ENCODE results near the gene TRAPPC2L. TPM values are rescaled to one million over a fixed set of nuclear protein-coding genes. Genes with fewer than 3 reads are reported as not detected.

The TRAPPC2L gene
- total and polyA plus RNA-seq, 2 of the 13 experiments (the other 11 are each of a cell fraction or from before 2014, with no cell fraction given), result 96.3 to 107 TPM

GRCh38 chr16:88857728-88858339 is 907 bp downstream of the TRAPPC2L start (continued):
- no peak for TF ChIP-seq HNRNPK (IDR thresholded peaks at IDR 0.05; ENCODE audit: low read depth, low read length, poor library complexity, severe bottlenecking)
- peak; percentile 24; the same call in 1 of the 2 replicates for TF ChIP-seq ZSCAN21 (CRISPR knock-in tag; IDR thresholded peaks at IDR 0.05; ENCODE audit: borderline replicate concordance)
- TF ChIP-seq POLR2AphosphoS2 (IDR thresholded peaks at IDR 0.05; ENCODE audit: low read depth, low read length), result no peak
- peak; percentile 41; the same call in 1 of the 2 replicates for TF ChIP-seq GATAD1 (CRISPR knock-in tag; IDR thresholded peaks at IDR 0.05)
- no peak for TF ChIP-seq CHD4 (IDR thresholded peaks at IDR 0.05; ENCODE audit: borderline replicate concordance, low read length)
- no peak for TF ChIP-seq CSRNP2 (CRISPR knock-in tag; conservative IDR thresholded peaks at IDR 0.05; ENCODE audit: low read depth)
- TF ChIP-seq SAFB2 (CRISPR knock-in tag; IDR thresholded peaks at IDR 0.05; ENCODE audit: borderline replicate concordance, low read depth), result no peak
- no peak for TF ChIP-seq BCLAF1 (IDR thresholded peaks at IDR 0.05)
- TF ChIP-seq ZNF317 (CRISPR knock-in tag; IDR thresholded peaks at IDR 0.05), result 0 out of 2 replicates have a peak, but pooled peaks have one; percentile 6
- TF ChIP-seq ZNF256 (CRISPR knock-in tag; conservative IDR thresholded peaks at IDR 0.05), result 0 out of 2 replicates have a peak, but pooled peaks have one; percentile 26
- TF ChIP-seq BCL6 (CRISPR knock-in tag; IDR thresholded peaks at IDR 0.05), result no peak
- TF ChIP-seq YY1 (IDR thresholded peaks at IDR 0.05; ENCODE audit: insufficient read depth, insufficient replicate concordance, low read depth, low read length), result peak; percentile 70
- TF ChIP-seq HES4 (CRISPR knock-in tag; IDR thresholded peaks at IDR 0.05; ENCODE audit: borderline replicate concordance), result no peak
- no peak for TF ChIP-seq HMGA1 (CRISPR knock-in tag; conservative IDR thresholded peaks at IDR 0.05)
- no peak for TF ChIP-seq U2AF2 (IDR thresholded peaks at IDR 0.05; ENCODE audit: low read depth, low read length)
- TF ChIP-seq KDM2A (CRISPR knock-in tag; IDR thresholded peaks at IDR 0.05; ENCODE audit: borderline replicate concordance, low read depth), result peak; percentile 65; the same call in 1 of the 2 replicates
- TF ChIP-seq ZNF891 (CRISPR knock-in tag; IDR thresholded peaks at IDR 0.05), result no peak
- TF ChIP-seq THAP7 (CRISPR knock-in tag; IDR thresholded peaks at IDR 0.05), result no peak
- peak; percentile 30 for TF ChIP-seq TEAD3 (CRISPR knock-in tag; optimal IDR thresholded peaks at IDR 0.05; ENCODE audit: borderline replicate concordance)
- TF ChIP-seq ZNF710 (CRISPR knock-in tag; IDR thresholded peaks at IDR 0.05; ENCODE audit: borderline replicate concordance), result no peak
- TF ChIP-seq HNF4A (CRISPR knock-in tag; IDR thresholded peaks at IDR 0.05), result no peak; the same call in 1 of the 2 replicates
- no peak; the same call in 1 of the 2 replicates for TF ChIP-seq MZF1 (CRISPR knock-in tag; IDR thresholded peaks at IDR 0.05; ENCODE audit: borderline replicate concordance)
- TF ChIP-seq MXD4 (CRISPR knock-in tag; IDR thresholded peaks at IDR 0.05), result peak; percentile 48; the same call in 1 of the 2 replicates

All from HepG2 (cell line).